GM12873 (cell line): Measurements from ENCODE around the gene PRKCZ.

Experiments used
- CTCF ChIP-seq: IDR thresholded peaks from 2 replicates; pipeline ENCODE4 v1.5.1; 2012; ENCODE audit warnings: low read depth, mild to moderate bottlenecking, moderate library complexity, low read length, control low read depth; ENCODE audit not compliant: insufficient read depth; ENCODE audit errors: missing control alignments

PRKCZ gene

GRCh38 chr1:2135941-2136340 is 85.7 kb downstream of the PRKCZ start:
- no peak for TF ChIP-seq CTCF

- no peak for TF ChIP-seq CTCF
These were observed 86.4 kb downstream of the PRKCZ start for GRCh38 chr1:2136386-2137235.

- TF ChIP-seq CTCF = no peak
These were observed 87.3 kb downstream of the PRKCZ start for GRCh38 chr1:2137257-2138121.

- no peak for TF ChIP-seq CTCF
These were observed 90.8 kb downstream of the PRKCZ start for GRCh38 chr1:2141025-2141424.

- no peak for TF ChIP-seq CTCF
These were observed 93.7 kb downstream of the PRKCZ start for GRCh38 chr1:2143814-2144500.

- no peak for TF ChIP-seq CTCF
These were observed 94.4 kb downstream of the PRKCZ start for GRCh38 chr1:2144501-2145090.
